ENCODE results near the gene TYROBP.

DNA sequence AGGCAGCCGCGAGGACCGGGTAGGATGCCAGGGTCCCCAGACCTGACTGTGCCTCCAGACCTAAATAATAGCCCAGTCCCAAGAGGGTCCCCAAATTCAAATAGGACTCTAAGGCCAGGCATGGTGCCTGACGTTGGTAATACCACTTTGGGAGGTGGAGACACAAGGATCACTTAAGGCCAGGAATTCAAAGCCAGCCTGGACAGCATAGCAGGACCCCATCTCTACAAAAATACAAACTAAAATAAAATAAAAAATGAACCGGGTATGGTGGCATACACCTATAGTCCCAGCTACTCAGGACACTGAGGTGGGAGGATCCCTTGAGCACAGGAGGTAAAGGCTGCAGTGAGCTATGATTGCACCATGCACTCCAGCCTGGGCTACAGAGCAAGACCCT is 45.1 kb downstream of the TYROBP start:
- TF ChIP-seq FOXK2 (IDR thresholded peaks at IDR 0.05) = no peak
- no peak for TF ChIP-seq SP1 (IDR thresholded peaks at IDR 0.05)
- no peak for TF ChIP-seq FOXM1 (IDR thresholded peaks at IDR 0.05; ENCODE audit: borderline replicate concordance)
- TF ChIP-seq ZNF384 (IDR thresholded peaks at IDR 0.05) = no peak
- TF ChIP-seq ARNT (IDR thresholded peaks at IDR 0.05) = no peak
- no peak for TF ChIP-seq ELF4 (IDR thresholded peaks at IDR 0.05)
